ENCODE measurements around the gene ST6GALNAC5. TPM values are rescaled to one million over a fixed set of nuclear protein-coding genes. Genes with fewer than 3 reads are reported as not detected.

ST6GALNAC5 gene
- total RNA-seq, 1 donor from 2014 or later, result 30.7 TPM

DNA sequence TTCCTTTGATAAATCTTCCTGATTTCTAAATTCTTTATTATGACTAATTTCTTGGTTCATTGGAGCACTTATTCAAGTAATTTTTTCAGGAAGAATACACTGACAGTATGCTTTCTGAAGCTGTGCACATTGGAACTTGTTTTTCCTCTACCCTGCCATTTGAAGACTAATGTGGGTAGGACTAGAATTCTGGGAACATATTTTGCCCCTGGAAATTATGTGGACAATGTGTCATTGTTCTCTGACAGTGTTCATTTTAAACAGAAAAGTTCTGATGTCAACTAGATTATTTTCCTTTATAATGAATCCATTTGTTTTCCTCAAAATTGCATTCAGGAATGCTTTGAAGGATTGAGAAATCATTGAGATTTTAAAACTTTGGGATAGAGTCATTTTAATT lies 34.8 kb upstream of the ST6GALNAC5 start:
- Histone ChIP-seq H4K20me1 (ENCODE audit: low read depth) (no peaks in the 10 kb centered on the region), H3K27ac (no peak overlapping the region), H3K4me3 (no peak overlapping the region), H2AFZ (replicated peaks) (no peak overlapping the region), H3K36me3 (no peaks in the 10 kb centered on the region), H3K4me2 (no peak overlapping the region), H3K79me2 (ENCODE audit: low read depth) (no peaks in the 10 kb centered on the region), H3K9me3 (ENCODE audit: low read depth) (no peaks in the 10 kb centered on the region), H3K4me1 (no peaks in the 10 kb centered on the region), H3K27me3 (no peaks in the 10 kb centered on the region), H3F3A (ENCODE audit: low read depth) (no peaks in the 10 kb centered on the region), H3K9ac (no peak overlapping the region)
- no peak overlapping the region for H3K4me3 Mint-ChIP-seq
- TF ChIP-seq EZH2phosphoT487 (IDR thresholded peaks at IDR 0.05), result no peak
- no peak for TF ChIP-seq EZH2 (IDR thresholded peaks at IDR 0.05)
- TF ChIP-seq CTCF (IDR thresholded peaks at IDR 0.05), result no peak
- no peaks in the 10 kb centered on the region for H3K36me3 Mint-ChIP-seq
- DNase-seq (ENCODE audit: low spot score), result no peak
- no peak overlapping the region for H3K27ac Mint-ChIP-seq
- peaks cover 6% of the 10 kb centered on the region for H3K4me1 Mint-ChIP-seq
- no peaks in the 10 kb centered on the region for H3K9me3 Mint-ChIP-seq
- H3K27me3 Mint-ChIP-seq (ENCODE audit: insufficient read depth, low read depth), result no peaks in the 10 kb centered on the region

DNA sequence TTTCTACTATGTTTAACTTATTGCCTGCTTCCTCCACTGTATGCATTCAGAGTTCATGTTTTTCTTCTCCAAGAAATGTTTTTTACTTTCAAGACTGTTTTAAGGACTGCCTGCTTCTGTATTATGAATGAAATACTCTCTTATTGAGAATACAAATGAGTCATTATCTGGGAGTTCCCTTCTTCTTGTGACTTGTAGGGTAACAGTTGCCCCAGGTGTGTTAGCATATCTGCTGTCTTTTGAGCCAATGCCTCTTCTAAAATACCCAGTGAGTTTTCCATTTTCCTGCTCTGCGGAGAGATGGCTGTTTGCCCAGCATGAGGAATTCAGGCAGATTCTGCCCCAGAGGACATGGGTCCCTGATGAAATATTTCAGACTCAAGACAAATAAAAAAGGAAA lies 34.1 kb upstream of the ST6GALNAC5 start:
- no peaks in the 10 kb centered on the region for H3F3A ChIP-seq (ENCODE audit: low read depth)
- H3K27me3 ChIP-seq, result no peaks in the 10 kb centered on the region
- no peak overlapping the region for H3K9ac ChIP-seq
- peaks cover 6% of the 10 kb centered on the region for H3K4me1 Mint-ChIP-seq
- H3K27ac Mint-ChIP-seq, result no peak overlapping the region
- no peak overlapping the region for H3K27ac ChIP-seq
- peaks cover under 1% of the 10 kb centered on the region for H3K9me3 Mint-ChIP-seq
- H3K4me1 ChIP-seq, result no peaks in the 10 kb centered on the region
- no peak for DNase-seq (ENCODE audit: low spot score)
- no peak overlapping the region for H3K4me3 Mint-ChIP-seq
- H3K36me3 ChIP-seq, result no peaks in the 10 kb centered on the region
- TF ChIP-seq CTCF (IDR thresholded peaks at IDR 0.05), result no peak
- no peak for TF ChIP-seq EZH2 (IDR thresholded peaks at IDR 0.05)
- TF ChIP-seq EZH2phosphoT487 (IDR thresholded peaks at IDR 0.05), result no peak
- H3K79me2 ChIP-seq (ENCODE audit: low read depth), result no peaks in the 10 kb centered on the region
- no peaks in the 10 kb centered on the region for H3K9me3 ChIP-seq (ENCODE audit: low read depth)
- H3K36me3 Mint-ChIP-seq, result no peaks in the 10 kb centered on the region
- H4K20me1 ChIP-seq (ENCODE audit: low read depth), result no peaks in the 10 kb centered on the region
- no peak overlapping the region for H2AFZ ChIP-seq (replicated peaks)
- H3K4me3 ChIP-seq, result no peak overlapping the region
- no peaks in the 10 kb centered on the region for H3K27me3 Mint-ChIP-seq (ENCODE audit: insufficient read depth, low read depth)
- H3K4me2 ChIP-seq, result no peak overlapping the region

DNA sequence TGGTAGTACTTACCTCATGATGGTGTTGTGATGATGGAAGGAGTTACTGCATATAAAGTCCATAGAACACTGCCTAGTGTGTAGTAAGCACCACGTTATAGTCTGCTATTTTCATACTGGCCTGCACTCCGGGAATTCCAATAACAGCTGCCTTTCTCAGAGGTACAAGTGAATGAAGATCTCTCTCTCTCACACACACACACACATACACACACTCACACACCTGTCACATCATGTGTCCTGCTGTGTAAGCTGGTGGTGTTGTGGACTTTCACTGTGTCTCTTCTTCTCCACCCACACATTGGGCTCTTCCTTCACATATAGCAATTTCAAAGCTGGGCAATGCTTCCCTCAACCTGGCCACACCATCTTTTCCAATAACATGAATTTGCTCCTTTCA lies 33.4 kb upstream of the ST6GALNAC5 start:
- Histone ChIP-seq H3K9me3 (ENCODE audit: low read depth) (no peaks in the 10 kb centered on the region), H3K4me1 (no peaks in the 10 kb centered on the region), H3K4me2 (no peak overlapping the region), H3F3A (ENCODE audit: low read depth) (no peaks in the 10 kb centered on the region), H3K27me3 (no peaks in the 10 kb centered on the region), H3K4me3 (no peak overlapping the region), H3K9ac (no peak overlapping the region), H4K20me1 (ENCODE audit: low read depth) (no peaks in the 10 kb centered on the region), H2AFZ (replicated peaks) (no peak overlapping the region), H3K27ac (no peak overlapping the region), H3K36me3 (no peaks in the 10 kb centered on the region), H3K79me2 (ENCODE audit: low read depth) (no peaks in the 10 kb centered on the region)
- Mint-ChIP-seq H3K27ac (no peak overlapping the region), H3K4me1 (peaks cover 5% of the 10 kb centered on the region), H3K27me3 (ENCODE audit: insufficient read depth, low read depth) (no peaks in the 10 kb centered on the region), H3K36me3 (no peaks in the 10 kb centered on the region), H3K9me3 (peaks cover 4% of the 10 kb centered on the region), H3K4me3 (no peak overlapping the region)
- TF ChIP-seq CTCF (IDR thresholded peaks at IDR 0.05), result no peak
- no peak for DNase-seq (ENCODE audit: low spot score)

DNA sequence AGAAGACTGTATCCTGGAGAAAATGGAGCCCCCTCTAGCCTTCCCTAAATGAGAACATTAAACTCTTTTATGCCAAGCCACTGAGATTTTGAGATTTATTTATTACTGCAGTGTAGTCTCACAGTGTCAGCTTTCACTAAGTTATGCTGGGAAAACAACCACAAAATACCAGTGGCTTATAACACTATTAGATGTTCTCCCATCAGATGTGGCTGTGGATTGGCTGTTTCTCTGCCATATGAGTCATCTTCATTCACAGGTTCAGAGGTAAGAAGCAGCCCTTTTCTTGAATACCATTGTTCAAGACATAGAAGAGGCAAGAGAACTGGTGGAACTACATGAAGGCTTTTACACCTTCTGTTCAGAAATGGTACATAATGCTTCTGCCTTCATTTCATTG lies 32.1 kb upstream of the ST6GALNAC5 start:
- no peaks in the 10 kb centered on the region for H3K27me3 Mint-ChIP-seq (ENCODE audit: insufficient read depth, low read depth)
- Histone ChIP-seq H3K36me3 (no peaks in the 10 kb centered on the region), H4K20me1 (ENCODE audit: low read depth) (no peaks in the 10 kb centered on the region), H3F3A (ENCODE audit: low read depth) (no peaks in the 10 kb centered on the region), H3K4me1 (no peaks in the 10 kb centered on the region), H3K27ac (no peak overlapping the region), H3K4me3 (no peak overlapping the region), H3K27me3 (no peaks in the 10 kb centered on the region), H3K9me3 (ENCODE audit: low read depth) (no peaks in the 10 kb centered on the region), H3K9ac (no peak overlapping the region), H3K79me2 (ENCODE audit: low read depth) (no peaks in the 10 kb centered on the region), H2AFZ (replicated peaks) (no peak overlapping the region), H3K4me2 (no peak overlapping the region)
- no peak overlapping the region for H3K4me3 Mint-ChIP-seq
- H3K27ac Mint-ChIP-seq, result no peak overlapping the region
- TF ChIP-seq CTCF (IDR thresholded peaks at IDR 0.05) (no peak), EZH2 (IDR thresholded peaks at IDR 0.05) (no peak), EZH2phosphoT487 (IDR thresholded peaks at IDR 0.05) (no peak)
- H3K4me1 Mint-ChIP-seq, result no peaks in the 10 kb centered on the region
- H3K9me3 Mint-ChIP-seq, result peaks cover 4% of the 10 kb centered on the region
- H3K36me3 Mint-ChIP-seq, result no peaks in the 10 kb centered on the region
- DNase-seq (ENCODE audit: low spot score), result no peak
